GM12872 (cell line): ENCODE data around the gene SIK2.

ENCODE experiments used
- TF ChIP-seq, protein P1 (sequence below): IDR thresholded peaks from 3 replicates; pipeline ENCODE4 v1.5.1; 2011; ENCODE audit warnings: low read depth, mild to moderate bottlenecking, low read length, moderate library complexity; ENCODE audit not compliant: insufficient read depth

The SIK2 gene

DNA sequence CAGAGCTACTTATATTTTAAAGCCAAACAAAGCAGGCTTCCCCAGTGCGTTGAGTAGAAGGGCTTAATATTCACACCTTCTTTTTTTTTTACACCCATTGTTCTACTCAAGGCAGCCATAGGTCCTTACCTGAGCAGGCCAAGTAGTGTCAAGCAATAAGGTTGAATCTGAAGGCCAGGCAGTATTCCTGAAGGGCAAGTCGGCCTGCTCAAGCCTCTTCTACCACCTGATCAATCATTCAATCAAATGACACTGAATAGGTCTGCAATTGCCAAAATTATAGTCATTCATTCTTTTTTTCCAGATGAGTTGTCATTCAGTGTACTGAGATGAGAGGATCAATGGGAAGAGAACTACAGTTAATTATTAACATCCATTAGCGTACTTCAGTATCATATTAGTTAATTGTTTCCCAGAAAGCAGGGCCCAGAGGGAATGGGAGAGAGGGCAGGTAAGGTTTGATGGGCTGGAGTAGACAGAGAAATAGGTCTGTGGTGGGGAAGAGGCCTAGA is 175.9 kb downstream of the SIK2 start:
- TF ChIP-seq, protein P1, sequence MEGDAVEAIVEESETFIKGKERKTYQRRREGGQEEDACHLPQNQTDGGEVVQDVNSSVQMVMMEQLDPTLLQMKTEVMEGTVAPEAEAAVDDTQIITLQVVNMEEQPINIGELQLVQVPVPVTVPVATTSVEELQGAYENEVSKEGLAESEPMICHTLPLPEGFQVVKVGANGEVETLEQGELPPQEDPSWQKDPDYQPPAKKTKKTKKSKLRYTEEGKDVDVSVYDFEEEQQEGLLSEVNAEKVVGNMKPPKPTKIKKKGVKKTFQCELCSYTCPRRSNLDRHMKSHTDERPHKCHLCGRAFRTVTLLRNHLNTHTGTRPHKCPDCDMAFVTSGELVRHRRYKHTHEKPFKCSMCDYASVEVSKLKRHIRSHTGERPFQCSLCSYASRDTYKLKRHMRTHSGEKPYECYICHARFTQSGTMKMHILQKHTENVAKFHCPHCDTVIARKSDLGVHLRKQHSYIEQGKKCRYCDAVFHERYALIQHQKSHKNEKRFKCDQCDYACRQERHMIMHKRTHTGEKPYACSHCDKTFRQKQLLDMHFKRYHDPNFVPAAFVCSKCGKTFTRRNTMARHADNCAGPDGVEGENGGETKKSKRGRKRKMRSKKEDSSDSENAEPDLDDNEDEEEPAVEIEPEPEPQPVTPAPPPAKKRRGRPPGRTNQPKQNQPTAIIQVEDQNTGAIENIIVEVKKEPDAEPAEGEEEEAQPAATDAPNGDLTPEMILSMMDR = no peak

DNA sequence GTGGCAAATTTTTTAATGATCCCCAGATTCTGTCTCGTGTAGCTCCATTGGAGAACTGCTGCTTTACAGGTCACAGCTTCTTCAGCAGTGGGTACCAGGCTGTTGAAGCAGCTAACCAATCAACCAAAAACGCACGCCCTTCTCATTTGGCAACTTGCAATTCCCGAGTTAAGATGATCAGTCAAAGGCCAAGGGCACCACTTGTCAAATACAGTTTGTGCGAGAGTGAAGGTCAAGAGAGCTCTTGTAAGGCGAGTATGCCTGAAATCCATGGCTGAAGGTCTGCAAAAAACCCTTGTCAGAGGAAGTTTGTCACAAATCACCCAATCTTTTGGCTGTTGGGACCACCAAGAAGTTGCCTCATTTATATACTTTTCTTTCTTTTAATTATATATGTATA is 176.9 kb downstream of the SIK2 start:
- TF ChIP-seq, protein P1 = no peak
